HG02970 (cell line): ENCODE data around the gene RGL1.
"Not testable (repeated sequence)": the region's sequence is repeated elsewhere in the genome, so short reads cannot be mapped to it uniquely, and the experiment has no call there.

ENCODE experiments used
- ATAC-seq: cut with Tn5 transposase; IDR thresholded peaks from one replicate; pipeline ENCODE4 v1.9.1; 2021; ENCODE audit warnings: mild to moderate bottlenecking, moderate library complexity, moderate number of reproducible peaks; ENCODE audit not compliant: unreplicated experiment, low FRiP score

RGL1 gene

DNA sequence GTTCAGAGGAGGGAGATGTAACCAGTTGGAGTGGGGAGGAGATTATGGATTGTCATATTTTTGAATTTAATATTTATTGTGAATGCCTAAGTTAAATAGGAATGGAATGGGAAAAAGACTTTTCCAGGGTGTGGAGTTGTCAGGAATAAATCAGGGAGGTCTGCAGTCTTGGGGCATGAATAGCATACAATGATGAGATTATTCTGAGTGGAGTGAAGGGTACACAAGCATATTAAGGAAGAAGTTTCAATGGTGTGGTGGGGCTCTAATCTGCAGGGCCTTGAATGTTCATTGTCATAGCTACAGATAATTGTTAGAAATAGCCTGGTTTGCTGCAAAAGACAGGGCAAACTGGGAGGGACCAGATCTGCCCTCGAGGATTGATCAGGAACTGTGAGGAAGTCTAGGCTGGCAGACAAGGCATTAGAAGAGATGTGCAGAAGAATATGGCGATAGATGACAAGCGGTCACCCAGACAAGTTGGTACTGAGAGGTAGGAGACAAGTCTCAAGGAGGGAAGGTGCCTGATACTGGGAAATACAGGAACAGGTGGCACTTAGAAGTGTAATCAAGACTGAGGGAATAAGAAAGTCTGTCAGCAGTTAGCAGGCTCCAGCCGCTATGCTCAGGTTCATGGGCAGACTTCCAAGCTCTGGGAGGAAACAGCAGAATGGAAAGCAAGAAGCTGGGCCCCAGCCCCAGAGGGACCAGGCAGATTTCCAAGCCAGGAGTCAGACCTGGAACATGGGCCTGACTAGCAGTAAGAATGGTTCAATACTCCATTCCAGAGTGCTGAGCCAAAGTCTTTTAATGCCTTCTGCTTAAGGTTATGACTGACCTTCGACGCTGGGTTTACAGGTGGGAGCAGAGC is 20.9 kb upstream of the RGL1 start:
- ATAC-seq, result no peak

DNA sequence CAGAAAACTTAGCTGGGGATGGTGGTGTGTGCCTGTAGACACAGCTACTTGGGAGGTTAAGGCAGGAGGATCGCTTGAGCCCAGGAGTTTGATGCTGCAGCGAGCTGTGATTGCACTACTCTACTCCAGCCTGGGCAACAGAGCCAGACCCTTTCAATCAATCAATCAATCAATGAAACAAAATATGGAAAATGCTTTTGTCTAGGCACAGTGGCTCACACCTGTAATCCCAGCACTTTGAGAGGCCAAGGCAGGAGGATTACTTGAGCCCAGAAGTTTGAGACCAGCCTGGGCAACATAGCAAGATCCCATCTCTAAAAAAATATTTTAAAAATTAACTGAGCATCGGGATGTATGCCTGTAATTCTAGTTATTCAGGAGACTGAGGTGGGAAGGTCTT is 19.0 kb upstream of the RGL1 start:
- ATAC-seq, result not testable (repeated sequence)

GRCh38 chr1:183787704-183788103 is 17.2 kb upstream of the RGL1 start:
- no peak for ATAC-seq

DNA sequence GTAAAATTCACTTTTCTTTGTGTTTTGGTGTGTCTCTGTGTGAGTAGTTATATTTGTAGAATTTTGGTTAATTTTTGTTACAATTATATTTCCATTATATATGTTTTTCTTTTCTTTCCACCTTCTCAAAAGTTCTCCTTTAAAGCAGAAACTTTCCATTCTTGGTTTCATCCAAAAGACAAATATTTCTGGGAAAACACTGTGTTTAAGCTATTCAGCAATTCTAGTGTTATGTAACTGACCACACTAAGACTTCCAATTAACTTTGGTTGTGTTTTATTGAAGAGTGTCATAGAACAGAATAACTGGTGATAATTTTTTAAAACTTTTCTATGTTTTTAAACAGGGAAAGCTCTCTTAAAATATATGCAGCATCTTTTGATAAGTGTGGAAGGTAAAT is 13.6 kb upstream of the RGL1 start:
- no peak for ATAC-seq

- ATAC-seq, result no peak
These were observed 12.6 kb upstream of the RGL1 start for GRCh38 chr1:183792300-183792699.

DNA sequence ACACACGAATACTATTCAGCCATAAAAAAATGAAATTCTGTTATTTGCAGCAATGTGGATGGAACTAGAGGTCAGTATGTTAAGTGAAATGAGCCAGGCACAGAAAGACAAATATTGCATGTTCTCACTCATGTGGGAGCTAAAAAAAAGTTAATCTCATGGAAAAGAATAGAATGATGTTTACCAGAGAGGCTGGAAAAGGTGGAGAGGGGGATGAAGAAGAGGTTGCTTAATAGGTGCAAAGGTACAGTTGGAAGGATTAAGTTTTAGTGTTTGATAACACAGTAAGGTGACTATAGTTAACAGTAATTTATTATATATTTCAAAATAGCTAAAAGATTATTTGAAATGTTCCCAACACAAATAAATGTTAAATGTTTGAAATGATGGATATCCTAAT is 10.8 kb upstream of the RGL1 start:
- no peak for ATAC-seq

DNA sequence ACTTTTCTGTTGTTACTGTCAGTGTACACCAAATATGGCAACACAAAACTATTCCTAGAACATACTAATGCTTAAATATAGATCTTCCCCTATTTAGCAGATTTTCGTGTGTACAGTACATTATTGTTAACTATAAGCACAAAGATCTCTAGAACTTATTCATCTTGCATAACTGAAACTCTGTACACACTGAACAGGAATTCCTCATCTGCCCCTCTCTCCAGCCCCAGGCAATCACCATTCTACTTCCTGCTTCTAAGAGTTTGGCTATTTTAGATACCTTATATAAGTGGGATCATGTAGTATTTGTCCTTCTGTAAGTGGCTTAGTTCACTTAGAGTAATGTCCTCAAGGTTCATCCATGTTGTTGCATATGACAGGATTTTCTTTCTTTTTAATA is 4.5 kb upstream of the RGL1 start:
- ATAC-seq, result no peak

DNA sequence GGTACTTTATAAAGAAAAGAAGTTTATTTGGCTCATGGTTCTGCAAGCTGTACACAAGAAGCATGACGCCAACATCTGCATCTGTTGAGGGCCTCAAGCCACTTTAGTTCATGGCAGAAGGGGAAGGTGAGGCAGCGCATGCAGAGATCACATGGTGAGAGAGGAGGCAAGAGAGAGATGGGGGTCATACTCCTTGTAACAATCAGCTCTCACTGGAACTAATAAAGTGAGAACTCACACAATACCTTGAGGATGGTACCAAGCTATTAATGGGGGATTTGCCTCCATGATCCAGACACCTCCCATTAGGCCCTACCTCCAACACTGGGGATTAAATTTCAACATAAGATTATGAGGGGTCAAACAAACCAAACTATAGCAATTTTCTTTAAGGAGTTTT is 3.3 kb upstream of the RGL1 start:
- no peak for ATAC-seq

DNA sequence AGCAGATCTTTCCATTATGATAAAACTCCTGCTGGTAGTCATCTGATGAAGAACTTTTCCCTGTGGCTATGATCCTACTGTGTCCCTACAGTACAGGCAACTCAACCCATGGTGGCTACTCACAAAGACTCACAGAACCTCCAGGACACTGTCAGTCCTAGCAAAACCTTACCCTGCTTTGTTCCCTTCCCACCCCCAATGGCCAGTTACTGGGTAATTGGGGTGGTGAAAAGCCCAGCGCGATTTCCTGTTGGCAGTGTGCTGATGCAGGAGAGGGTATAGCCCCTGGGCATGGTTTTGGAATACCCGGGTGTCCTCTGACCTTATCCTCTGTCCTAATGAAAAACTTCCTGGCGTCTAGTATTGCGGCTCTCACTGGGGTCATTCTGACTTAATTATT is 533 bp upstream of the RGL1 start:
- no peak for ATAC-seq

GRCh38 chr1:183806125-183806524 is 1.2 kb downstream of the RGL1 start:
- ATAC-seq, result no peak

- ATAC-seq, result no peak
These were observed 1.8 kb downstream of the RGL1 start for GRCh38 chr1:183806675-183807074.

GRCh38 chr1:183807549-183808168 is 2.7 kb downstream of the RGL1 start:
- peak; percentile 45 for ATAC-seq

DNA sequence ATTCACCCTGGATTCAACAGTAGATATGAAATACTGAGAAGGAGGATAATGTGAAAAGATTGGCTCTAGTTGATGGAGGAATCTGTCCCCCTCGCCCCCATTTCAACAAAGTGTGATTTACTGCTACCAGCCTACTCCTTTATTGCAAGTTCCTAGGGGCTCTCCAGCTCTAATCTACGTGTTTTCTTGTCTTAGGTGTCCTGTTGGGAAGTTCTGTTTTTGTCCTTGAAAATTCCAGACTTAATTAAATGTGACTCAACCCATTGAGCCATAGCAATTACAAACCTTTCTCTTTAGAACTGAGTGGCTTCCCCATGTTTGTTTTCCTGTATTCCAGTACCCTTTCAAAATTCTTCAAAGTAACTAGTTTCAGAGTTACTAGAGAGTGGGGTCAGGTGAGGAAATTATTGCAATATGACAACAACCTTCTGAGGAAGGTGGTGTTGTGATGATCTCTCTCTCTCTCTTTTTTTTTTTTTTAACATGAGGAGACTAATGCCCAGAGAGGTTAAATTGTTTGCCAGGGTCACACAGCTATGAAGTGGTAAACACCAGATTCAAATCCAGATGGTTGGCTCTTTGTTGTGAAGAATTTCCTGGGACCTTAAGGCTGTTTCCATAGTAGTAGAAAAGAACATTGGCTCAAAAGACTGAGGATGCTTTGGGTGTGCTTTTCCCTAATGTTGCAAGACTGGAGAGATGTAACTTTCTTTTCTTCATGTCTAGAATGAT is 3.5 kb downstream of the RGL1 start:
- no peak for ATAC-seq

GRCh38 chr1:183810121-183810520 is 5.2 kb downstream of the RGL1 start:
- ATAC-seq, result no peak

- no peak for ATAC-seq
These were observed 6.0 kb downstream of the RGL1 start for GRCh38 chr1:183810756-183811544.

DNA sequence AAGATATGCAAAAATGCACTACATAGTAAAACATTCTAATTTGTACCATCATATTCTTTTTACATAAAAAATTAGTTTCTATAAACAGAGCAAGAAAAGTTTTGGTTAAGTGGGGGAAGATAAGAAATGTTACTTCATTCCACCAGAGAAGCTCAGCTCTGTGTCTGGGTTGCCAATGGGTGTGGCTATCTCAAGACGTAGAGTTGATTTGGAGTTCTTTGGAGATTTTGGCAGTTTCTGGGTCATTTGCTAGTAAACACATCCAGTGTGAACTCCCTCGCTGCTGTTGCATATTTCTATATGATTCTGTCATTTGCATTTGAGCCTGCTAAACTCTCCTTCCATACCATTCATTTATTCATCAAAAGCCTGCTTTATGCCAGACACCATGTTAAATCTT is 7.2 kb downstream of the RGL1 start:
- ATAC-seq, result no peak

DNA sequence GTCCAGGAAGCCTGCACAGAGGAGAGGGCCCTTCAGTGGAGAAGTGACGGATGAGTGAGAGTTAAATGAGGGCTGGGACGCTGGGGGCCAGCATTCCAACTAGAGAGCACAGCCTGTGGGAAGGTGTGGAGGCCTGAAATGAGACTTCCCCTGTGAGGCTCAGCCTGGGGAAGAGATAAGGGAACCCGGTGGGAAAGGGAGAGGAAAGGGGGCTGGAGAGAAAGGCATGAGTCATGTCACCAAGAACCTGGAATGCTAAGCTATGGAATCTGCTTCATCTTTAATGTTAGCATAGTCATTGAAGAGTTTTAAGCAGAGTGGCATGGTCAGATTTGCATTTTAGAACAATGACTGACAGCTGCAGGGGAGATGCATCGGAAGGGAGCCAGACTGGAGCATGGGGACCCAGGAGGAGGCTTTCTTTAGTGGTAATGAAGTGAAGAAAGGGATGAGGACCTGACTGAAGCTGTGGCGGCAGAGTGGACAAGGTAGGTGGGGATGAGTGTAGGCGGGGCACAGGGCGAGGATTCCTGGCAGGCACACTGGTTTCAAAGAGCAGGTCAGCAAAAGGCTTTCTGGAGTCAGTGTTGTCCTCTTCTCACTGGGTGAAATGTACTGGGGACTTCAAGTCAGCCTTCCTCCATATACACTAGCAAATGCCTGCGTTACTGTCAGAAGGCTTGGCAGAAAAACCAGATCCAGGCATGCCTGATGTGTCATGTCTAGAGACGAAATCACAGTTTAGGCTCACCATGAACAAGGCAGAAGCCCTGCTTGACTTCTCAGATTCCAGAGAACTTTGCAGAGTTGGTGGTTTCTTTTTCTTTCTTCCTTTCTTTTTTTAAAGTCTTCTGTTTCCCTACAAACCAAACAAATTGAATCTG is 8.0 kb downstream of the RGL1 start:
- ATAC-seq, result no peak

- no peak for ATAC-seq
These were observed 9.3 kb downstream of the RGL1 start for GRCh38 chr1:183814121-183814681.

DNA sequence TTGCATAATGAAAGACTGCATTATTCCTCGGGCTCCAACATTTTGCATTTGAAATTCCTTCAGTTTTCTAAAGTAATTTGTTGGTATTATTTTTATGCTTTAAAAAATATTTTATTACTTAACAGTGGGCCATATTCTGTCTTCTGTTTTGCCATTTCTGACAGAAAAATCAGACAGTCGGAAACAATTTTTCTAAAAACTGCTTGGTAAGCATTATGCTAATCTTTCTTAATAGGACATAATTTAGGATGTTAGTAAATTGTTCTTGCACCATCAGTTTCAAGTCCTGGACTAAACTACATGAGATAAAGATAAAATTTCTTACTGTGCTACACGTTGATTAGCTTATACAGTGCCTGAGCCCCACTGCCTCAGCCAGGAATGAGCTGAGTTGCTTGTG is 11.2 kb downstream of the RGL1 start:
- ATAC-seq, result no peak
